HFFc6 (cell line): ENCODE results near the gene GIPR. TPM values are rescaled to one million over a fixed set of nuclear protein-coding genes. Genes with fewer than 3 reads are reported as not detected.

ENCODE experiments used
- DNase-seq: peaks from one replicate; pipeline ENCODE4 v3.0.0-alpha.2; 2018
- H3K27ac Mint-ChIP-seq: 2 replicates; pipeline ENCODE4 v1.8.0; 2020; ENCODE audit warnings: mild to moderate bottlenecking, mixed read lengths
- H3K27me3 Mint-ChIP-seq: 2 replicates; pipeline ENCODE4 v1.8.0; 2021; ENCODE audit warnings: mild to moderate bottlenecking, moderate library complexity, mixed read lengths; ENCODE audit not compliant: insufficient read depth
- H3K36me3 Mint-ChIP-seq: 2 replicates; pipeline ENCODE4 v1.8.0; 2021; ENCODE audit warnings: low read depth, mixed read lengths
- H3K4me1 Mint-ChIP-seq: 2 replicates; pipeline ENCODE4 v1.8.0; 2020; ENCODE audit warnings: low read depth, mixed read lengths
- H3K4me3 Mint-ChIP-seq: 2 replicates; pipeline ENCODE4 v1.8.0; 2020; ENCODE audit warnings: mild to moderate bottlenecking, moderate library complexity, mixed read lengths
- H3K9me3 Mint-ChIP-seq: 2 replicates; pipeline ENCODE4 v1.8.0; 2020; ENCODE audit warnings: mild to moderate bottlenecking, mixed read lengths
- CTCF ChIP-seq: fragments of 200-600 bp; sonication (generic); IDR thresholded peaks from 2 replicates; pipeline ENCODE4 v1.5.0; 2021; ENCODE audit warnings: antibody characterized with exemption, mild to moderate bottlenecking
- total RNA-seq, 6 experiments: library from RNA; stranded (reverse); fragmentation: NEBNext Ultra II Directional; extraction: Animal tissue kit (Norgen Biotek cat#: 25700); gene quantifications; 2 replicates in 1 of 6; 3 replicates in 5 of 6; pipeline ENCODE4 v1.2.3, GENCODE V29; 2021

GIPR gene
- total RNA-seq, 6 experiments from 2014 or later: 0.31 to 1.1 (median 0.68) TPM

- H3K4me3 Mint-ChIP-seq: no peak overlapping the region
- no peaks in the 10 kb centered on the region for H3K4me1 Mint-ChIP-seq
- no peaks in the 10 kb centered on the region for H3K9me3 Mint-ChIP-seq
- TF ChIP-seq CTCF: no peak
- no peak for DNase-seq
- peaks cover 19% of the 10 kb centered on the region for H3K36me3 Mint-ChIP-seq
- 0 out of 2 replicates have a peak, but pooled peaks cover 1% of the 10 kb centered on the region for H3K27me3 Mint-ChIP-seq
- H3K27ac Mint-ChIP-seq: no peak overlapping the region
Observed at GRCh38 chr19:45705115-45705514, 37.1 kb downstream of the GIPR start.

GRCh38 chr19:45705710-45706415, 37.8 kb downstream of the GIPR start:
- no peak for TF ChIP-seq CTCF
- H3K4me1 Mint-ChIP-seq: no peaks in the 10 kb centered on the region
- DNase-seq: no peak
- peaks cover 25% of the 10 kb centered on the region for H3K36me3 Mint-ChIP-seq
- H3K27ac Mint-ChIP-seq: no peak overlapping the region
- H3K9me3 Mint-ChIP-seq: no peaks in the 10 kb centered on the region
- 0 out of 2 replicates have a peak, but pooled peaks cover 1% of the 10 kb centered on the region for H3K27me3 Mint-ChIP-seq
- H3K4me3 Mint-ChIP-seq: no peak overlapping the region

GRCh38 chr19:45710356-45711130, 42.5 kb downstream of the GIPR start:
- Mint-ChIP-seq H3K4me3 (no peak overlapping the region), H3K9me3 (no peaks in the 10 kb centered on the region), H3K36me3 (peaks cover 14% of the 10 kb centered on the region), H3K27me3 (no peaks in the 10 kb centered on the region), H3K4me1 (no peaks in the 10 kb centered on the region; the same call in 1 of the 2 replicates), H3K27ac (no peak overlapping the region)
- no peak for TF ChIP-seq CTCF
- no peak for DNase-seq

GRCh38 chr19:45711851-45712698, 44.1 kb downstream of the GIPR start:
- Mint-ChIP-seq H3K27ac (no peak overlapping the region), H3K9me3 (no peaks in the 10 kb centered on the region), H3K4me1 (peaks cover 12% of the 10 kb centered on the region), H3K36me3 (peaks cover 14% of the 10 kb centered on the region), H3K27me3 (0 out of 2 replicates have a peak, but pooled peaks cover 1% of the 10 kb centered on the region), H3K4me3 (no peak overlapping the region)
- TF ChIP-seq CTCF: no peak
- DNase-seq: no peak

GRCh38 chr19:45712699-45713067, 44.7 kb downstream of the GIPR start:
- no peak overlapping the region for H3K27ac Mint-ChIP-seq
- DNase-seq: no peak
- no peak overlapping the region for H3K4me3 Mint-ChIP-seq
- peaks cover 17% of the 10 kb centered on the region for H3K4me1 Mint-ChIP-seq
- H3K27me3 Mint-ChIP-seq: 0 out of 2 replicates have a peak, but pooled peaks cover 1% of the 10 kb centered on the region
- TF ChIP-seq CTCF: no peak
- H3K36me3 Mint-ChIP-seq: peaks cover 14% of the 10 kb centered on the region
- H3K9me3 Mint-ChIP-seq: no peaks in the 10 kb centered on the region
